Rectal smooth muscle tissue (tissue), 1 donor: ENCODE results near the gene TRIM9.
A peak's percentile ranks its signal among the peaks of the same experiment; 100 is the strongest.

Experiments used
- H3K27ac ChIP-seq: one replicate; pipeline ENCODE4 v1.7.0; 2013; ENCODE audit warnings: low read depth, low read length, inconsistent platforms
- H3K27me3 ChIP-seq: one replicate; pipeline ENCODE4 v1.7.0; 2013; ENCODE audit warnings: low read length; ENCODE audit not compliant: control insufficient read depth, insufficient read depth
- H3K36me3 ChIP-seq: one replicate; pipeline ENCODE4 v1.7.0; 2013; ENCODE audit warnings: low read length; ENCODE audit not compliant: control insufficient read depth, insufficient read depth
- H3K4me1 ChIP-seq: one replicate; pipeline ENCODE4 v1.7.0; 2013; ENCODE audit warnings: low read length; ENCODE audit not compliant: control insufficient read depth, insufficient read depth
- H3K4me3 ChIP-seq: one replicate; pipeline ENCODE4 v1.7.0; 2013; ENCODE audit warnings: low read length
- H3K9ac ChIP-seq: one replicate; pipeline ENCODE4 v1.7.0; 2013; ENCODE audit warnings: low read length

TRIM9 gene

DNA sequence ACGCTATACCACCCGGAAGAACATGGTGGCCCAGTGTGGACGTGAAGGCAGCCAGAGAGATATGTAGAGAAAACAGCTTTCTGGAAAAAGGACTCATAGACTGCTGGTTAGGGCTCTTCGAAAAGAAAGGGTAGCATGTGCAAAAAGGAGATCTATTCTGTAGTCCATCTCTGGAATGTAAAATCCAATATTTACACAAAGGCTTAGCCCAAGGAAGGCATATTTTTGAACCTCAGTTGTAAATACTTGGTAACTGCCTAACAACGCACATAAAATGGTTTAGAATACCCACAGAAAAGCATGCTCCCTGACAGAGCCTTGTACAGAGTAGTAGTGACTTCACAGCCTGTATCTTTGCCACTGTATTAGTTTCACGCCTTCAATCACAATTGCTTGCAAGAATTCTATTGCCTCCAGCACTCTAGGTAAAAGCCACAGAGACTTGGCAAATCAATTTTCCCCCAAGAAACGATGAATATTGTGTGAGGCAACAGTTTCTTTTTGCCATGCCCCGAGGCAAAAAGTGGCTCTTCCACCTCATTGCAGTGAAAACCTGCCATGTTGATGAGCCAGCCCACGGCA is 59.2 kb downstream of the TRIM9 start:
- Histone ChIP-seq H3K27me3 (no peaks in the 10 kb centered on the region), H3K9ac (no peak overlapping the region), H3K4me1 (no peaks in the 10 kb centered on the region), H3K27ac (no peak overlapping the region), H3K4me3 (no peak overlapping the region), H3K36me3 (no peaks in the 10 kb centered on the region)

DNA sequence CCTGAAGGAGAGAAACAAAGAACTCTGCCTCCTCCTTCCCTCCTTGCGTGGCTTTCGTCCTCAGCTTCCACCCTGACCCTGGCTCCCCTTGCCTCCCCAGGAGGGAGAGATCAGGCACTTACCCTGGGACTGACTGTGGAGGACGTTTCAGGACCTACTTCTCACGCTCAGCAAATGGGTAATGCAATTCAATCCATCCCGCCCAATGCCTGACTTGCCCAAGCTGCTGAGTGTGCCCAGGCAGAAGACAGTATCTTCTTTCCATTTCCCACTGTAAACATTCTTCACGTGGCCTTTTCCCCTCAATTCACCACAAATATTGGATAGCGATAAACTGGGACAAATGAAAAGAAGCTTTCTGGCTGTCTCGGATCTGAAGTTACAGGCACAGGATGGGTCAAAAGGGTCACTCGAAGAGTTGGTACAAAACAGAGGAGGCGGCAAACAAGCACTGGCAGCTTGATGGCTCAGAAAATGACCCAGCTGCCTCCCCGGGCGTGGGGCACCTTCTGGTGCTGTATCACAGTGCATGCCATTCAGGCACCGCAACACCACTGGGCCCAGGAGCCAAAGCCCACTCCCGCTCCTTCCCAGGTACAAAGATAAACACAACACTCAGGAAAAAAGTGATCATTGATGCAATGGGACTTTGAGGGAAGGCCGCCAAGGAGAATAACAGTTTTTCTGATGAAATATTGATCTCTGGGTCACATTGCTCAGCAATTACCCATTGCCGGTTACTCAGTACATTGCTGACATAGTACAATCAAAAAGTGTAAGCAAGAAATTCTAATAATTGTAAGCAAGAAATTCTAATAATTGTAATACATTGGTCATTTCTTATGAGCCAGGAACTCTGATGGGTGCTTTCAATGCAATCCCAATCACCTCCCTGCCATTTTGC is 65.8 kb downstream of the TRIM9 start:
- Histone ChIP-seq H3K4me3 (no peak overlapping the region), H3K27ac (no peak overlapping the region), H3K9ac (no peak overlapping the region), H3K36me3 (no peaks in the 10 kb centered on the region), H3K27me3 (no peaks in the 10 kb centered on the region), H3K4me1 (peaks cover 6% of the 10 kb centered on the region)

DNA sequence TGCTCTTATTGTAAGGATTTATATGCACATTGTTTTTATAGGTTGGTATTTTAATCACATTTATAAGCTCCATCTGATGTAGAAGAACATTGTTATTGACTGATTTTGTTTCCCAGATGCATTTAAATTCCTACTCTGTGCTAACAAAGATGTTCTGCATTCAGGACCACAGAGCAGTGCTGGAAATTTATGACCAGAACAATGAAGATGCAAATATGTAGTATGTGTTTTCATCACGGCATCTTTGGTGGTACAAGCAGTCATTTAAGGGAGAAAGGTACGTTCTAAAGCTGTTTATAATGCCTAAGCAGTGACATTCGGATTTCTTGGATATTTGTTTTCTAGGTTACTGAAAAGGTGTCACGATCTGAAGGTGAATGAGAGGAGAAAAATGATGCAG is 66.5 kb downstream of the TRIM9 start:
- Histone ChIP-seq H3K27me3 (no peaks in the 10 kb centered on the region), H3K27ac (no peak overlapping the region), H3K4me1 (peaks cover 9% of the 10 kb centered on the region), H3K4me3 (no peak overlapping the region), H3K36me3 (no peaks in the 10 kb centered on the region), H3K9ac (no peak overlapping the region)

DNA sequence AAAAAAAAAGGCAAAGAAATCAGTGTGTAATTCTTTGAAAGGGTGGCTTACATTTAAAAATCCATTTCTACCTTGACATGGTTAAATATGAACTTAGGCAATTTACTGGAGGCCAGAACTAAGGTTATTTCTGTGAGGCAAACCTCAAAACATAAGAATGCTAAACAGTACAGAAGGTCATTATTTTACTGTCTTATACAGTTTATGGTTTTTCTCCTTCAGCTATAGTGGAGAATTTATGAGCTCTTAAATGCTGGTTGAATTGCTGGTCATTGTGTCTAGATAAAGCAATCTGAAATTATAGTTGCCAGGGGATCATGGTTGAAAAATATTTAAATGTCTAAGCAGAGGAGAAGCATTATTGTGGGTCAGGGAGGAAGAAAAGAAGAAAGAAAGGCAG is 70.5 kb downstream of the TRIM9 start:
- Histone ChIP-seq H3K36me3 (no peaks in the 10 kb centered on the region), H3K4me1 (peaks cover 23% of the 10 kb centered on the region), H3K27me3 (no peaks in the 10 kb centered on the region), H3K4me3 (no peak overlapping the region), H3K9ac (no peak overlapping the region), H3K27ac (peak overlapping the region; percentile 64)

DNA sequence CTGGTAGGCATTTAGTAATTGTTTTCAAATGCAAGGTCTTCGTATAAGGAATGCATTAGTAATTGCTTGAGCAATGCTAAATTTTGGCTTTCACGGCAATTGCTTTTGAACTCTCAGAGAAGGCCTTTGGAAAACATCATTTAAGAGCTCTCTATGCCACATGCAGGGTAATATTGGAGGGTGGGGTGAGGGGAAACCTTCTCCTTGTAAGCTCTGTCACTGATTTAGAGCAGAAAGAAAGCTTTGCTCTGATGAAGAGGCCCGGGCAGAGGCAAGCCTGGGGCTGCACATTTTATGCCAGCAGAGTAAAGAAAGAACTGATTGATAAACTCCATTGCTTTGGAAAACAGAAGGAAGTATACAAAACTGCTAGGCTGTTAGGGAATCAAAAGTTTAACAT is 70.9 kb downstream of the TRIM9 start:
- Histone ChIP-seq H3K9ac (no peak overlapping the region), H3K4me3 (no peak overlapping the region), H3K27ac (peak overlapping the region; percentile 64), H3K4me1 (peaks cover 27% of the 10 kb centered on the region), H3K36me3 (no peaks in the 10 kb centered on the region), H3K27me3 (no peaks in the 10 kb centered on the region)

DNA sequence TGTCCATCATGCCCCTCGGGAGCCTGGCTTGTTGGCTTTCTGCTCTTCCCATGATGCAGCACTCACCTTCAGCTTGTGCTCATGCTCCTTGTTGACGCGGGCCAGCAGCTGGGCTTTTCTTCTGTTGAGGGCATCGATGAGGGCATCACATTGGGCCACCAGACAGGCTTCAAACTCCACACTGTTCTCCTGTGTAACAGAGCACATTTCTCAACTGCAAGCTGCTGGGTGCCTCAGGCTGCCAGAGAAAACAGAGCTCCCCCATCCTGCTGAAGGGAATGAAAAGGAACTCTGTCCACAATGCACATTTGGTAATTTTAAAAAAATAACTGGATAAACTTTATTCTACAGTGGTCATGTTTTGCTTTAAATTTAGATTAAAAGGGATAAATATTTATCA is 72.1 kb downstream of the TRIM9 start:
- no peaks in the 10 kb centered on the region for H3K36me3 ChIP-seq
- H3K4me1 ChIP-seq, result peaks cover 28% of the 10 kb centered on the region
- H3K27me3 ChIP-seq, result no peaks in the 10 kb centered on the region
- no peak overlapping the region for H3K4me3 ChIP-seq
- peak overlapping the region; percentile 69 for H3K27ac ChIP-seq
- H3K9ac ChIP-seq, result no peak overlapping the region

DNA sequence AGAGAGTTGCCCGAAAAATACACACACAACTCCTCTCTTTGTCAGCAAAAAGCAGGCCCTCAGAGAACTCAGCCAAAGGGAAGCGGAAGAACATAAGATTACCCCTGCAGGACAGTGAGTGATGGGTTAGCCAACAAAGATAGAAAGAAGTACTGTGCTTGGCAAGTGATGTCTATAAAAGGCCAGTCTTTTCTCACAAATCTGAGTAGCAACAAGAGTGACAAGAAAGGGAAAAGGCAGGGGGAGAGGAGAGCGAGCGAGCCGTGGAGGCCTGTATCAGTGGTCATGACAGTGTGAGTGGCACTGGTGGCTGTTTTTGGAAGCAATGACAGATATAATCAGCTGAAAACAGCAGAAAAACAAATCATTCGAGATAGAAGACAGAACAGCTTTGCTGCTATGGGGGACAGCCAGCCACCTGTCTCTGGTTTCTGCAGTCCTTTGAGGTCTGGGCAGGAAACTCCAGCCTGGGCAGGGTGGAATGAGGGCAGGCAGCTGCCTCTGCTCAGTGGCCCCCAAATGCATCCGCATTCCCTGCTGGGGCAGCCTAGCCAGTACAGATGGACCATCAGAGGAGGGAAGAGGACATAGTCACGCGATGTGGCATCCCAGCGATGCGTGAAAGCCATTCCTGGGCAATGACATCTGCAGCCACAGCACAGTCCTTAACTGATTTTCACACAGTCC is 74.7 kb downstream of the TRIM9 start:
- Histone ChIP-seq H3K27me3 (no peaks in the 10 kb centered on the region), H3K9ac (no peak overlapping the region), H3K36me3 (no peaks in the 10 kb centered on the region), H3K27ac (peak overlapping the region; percentile 15), H3K4me3 (no peak overlapping the region), H3K4me1 (peaks cover 27% of the 10 kb centered on the region)

DNA sequence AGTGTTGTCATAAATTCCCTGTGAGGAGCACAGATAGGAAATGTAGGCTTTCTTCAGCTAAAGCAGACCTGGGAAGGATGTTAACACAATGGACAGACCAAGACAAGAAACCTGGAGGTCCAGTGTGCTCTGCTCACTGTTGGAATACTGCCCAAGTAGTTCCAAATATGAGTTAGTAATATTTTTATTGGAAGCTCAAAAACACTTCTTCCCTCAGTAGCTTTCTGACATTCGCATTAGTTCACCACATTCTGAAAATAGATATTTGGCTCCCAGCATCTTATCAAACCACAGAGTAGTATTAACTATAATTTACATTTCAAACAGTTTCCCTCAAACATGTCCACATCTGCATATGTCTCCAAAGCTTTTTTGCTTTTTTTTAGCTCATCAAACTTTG is 75.8 kb downstream of the TRIM9 start:
- H3K27ac ChIP-seq, result no peak overlapping the region

DNA sequence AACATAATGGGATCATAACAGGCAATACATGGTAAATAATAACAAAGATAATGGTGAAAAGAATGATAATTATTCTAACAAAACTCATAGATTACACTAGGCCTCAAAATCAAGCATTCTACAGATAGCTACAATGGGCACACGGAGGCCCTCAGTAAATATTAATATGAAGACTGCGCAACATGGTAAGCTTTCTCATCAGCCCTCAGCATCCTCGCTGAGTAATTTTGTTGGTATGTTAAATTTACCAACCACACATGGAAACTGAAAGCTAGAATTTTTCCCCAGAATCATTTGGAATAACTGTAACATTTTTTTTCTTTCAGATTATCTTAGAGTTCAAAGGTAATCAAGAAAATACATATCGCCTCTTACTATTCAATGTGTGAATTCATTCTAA is 76.4 kb downstream of the TRIM9 start:
- no peaks in the 10 kb centered on the region for H3K36me3 ChIP-seq
- no peak overlapping the region for H3K4me3 ChIP-seq
- no peak overlapping the region for H3K9ac ChIP-seq
- H3K27me3 ChIP-seq, result no peaks in the 10 kb centered on the region
- H3K4me1 ChIP-seq, result peaks cover 31% of the 10 kb centered on the region
- H3K27ac ChIP-seq, result no peak overlapping the region

More for the DNA sequence above, 75.8 kb downstream of the TRIM9 start:
- Histone ChIP-seq H3K4me1 (peaks cover 28% of the 10 kb centered on the region), H3K4me3 (no peak overlapping the region), H3K9ac (no peak overlapping the region), H3K36me3 (no peaks in the 10 kb centered on the region), H3K27me3 (no peaks in the 10 kb centered on the region)

DNA sequence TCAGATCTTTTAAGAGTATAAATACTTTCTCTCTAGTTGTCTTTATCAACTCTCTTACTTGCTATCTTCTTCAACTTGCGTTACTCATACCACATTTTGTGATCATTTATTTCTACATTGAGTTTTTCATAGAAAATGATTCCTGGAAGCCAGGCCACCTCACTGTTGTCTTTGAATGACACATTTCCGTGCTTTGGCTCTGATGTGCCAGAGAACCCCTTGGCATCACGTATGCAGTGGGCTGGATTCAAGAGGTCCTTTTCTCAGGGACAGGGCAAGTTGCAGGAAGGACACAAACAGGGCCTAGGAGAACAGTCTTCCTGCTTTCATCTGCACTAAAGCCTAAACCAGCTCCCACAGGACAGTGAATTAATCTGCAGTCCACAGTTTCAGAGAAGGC is 80.3 kb downstream of the TRIM9 start:
- no peaks in the 10 kb centered on the region for H3K36me3 ChIP-seq
- H3K27ac ChIP-seq, result no peak overlapping the region
- H3K4me3 ChIP-seq, result no peak overlapping the region
- peaks cover 17% of the 10 kb centered on the region for H3K4me1 ChIP-seq
- no peak overlapping the region for H3K9ac ChIP-seq
- H3K27me3 ChIP-seq, result no peaks in the 10 kb centered on the region

DNA sequence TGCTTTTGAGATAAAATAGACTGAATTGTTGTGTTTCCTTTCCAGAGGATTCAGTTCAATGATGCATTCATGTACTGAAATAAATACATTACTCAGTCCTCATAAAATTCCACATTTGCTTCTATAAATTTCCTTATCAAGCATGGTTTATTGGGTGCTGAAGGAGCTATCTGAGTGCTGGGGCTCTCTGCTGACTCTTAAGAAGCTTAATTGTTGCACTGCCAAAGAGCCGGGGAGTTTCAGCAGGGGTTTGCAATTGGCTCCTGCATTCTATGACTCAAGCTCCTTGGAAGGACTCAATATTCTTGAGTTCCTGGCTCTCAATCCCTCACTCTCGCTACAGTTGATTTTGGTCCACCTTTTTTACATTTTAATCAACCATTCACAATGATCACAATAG is 80.8 kb downstream of the TRIM9 start:
- no peaks in the 10 kb centered on the region for H3K27me3 ChIP-seq
- no peaks in the 10 kb centered on the region for H3K36me3 ChIP-seq
- H3K4me1 ChIP-seq, result peaks cover 12% of the 10 kb centered on the region
- no peak overlapping the region for H3K27ac ChIP-seq
- H3K9ac ChIP-seq, result no peak overlapping the region
- no peak overlapping the region for H3K4me3 ChIP-seq

DNA sequence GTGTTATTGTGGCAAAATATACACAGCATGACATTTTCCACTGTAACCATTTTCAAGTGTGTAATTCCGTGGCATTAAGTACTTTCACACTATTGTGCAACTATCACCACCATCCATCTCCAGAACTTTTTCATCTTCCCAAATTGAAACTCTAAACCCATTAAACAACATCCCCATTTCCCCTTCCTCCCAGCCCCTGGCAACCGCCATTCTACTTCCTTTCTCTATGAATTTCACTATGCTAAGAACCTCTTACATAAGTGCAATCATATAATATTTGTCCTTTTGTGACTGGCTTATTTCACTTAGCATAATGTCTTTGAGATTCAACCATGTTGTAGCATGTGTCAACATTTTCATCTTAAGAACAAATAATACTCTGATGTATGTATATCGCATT is 82.8 kb downstream of the TRIM9 start:
- Histone ChIP-seq H3K27me3 (no peaks in the 10 kb centered on the region), H3K4me1 (peaks cover 10% of the 10 kb centered on the region), H3K36me3 (no peaks in the 10 kb centered on the region), H3K27ac (no peak overlapping the region), H3K4me3 (no peak overlapping the region), H3K9ac (no peak overlapping the region)
